Stomach smooth muscle (tissue), 2 donors: ENCODE measurements around the gene CCNL1.

Experiments used
- H3K27ac ChIP-seq: one replicate; pipeline ENCODE4 v1.7.0; 2013; ENCODE audit warnings: mild to moderate bottlenecking, low read length, inconsistent platforms
- H3K27me3 ChIP-seq, 2 donors: one replicate each; pipeline ENCODE4 v1.7.0; 2013; ENCODE audit warnings: low read length in 2 of 2; ENCODE audit not compliant: insufficient read depth in 2 of 2, control insufficient read depth in 1 of 2
- H3K36me3 ChIP-seq, 2 donors: one replicate each; pipeline ENCODE4 v1.7.0; 2013; ENCODE audit warnings: low read length in 2 of 2; ENCODE audit not compliant: control insufficient read depth in 2 of 2, insufficient read depth in 2 of 2
- H3K4me1 ChIP-seq: one replicate; pipeline ENCODE4 v1.7.0; 2013; ENCODE audit warnings: low read length; ENCODE audit not compliant: control insufficient read depth, insufficient read depth
- H3K4me3 ChIP-seq, 2 donors: one replicate each; pipeline ENCODE4 v1.7.0; 2013; ENCODE audit warnings: low read length in 2 of 2
- H3K9ac ChIP-seq, 2 donors: one replicate each; pipeline ENCODE4 v1.7.0; 2013; ENCODE audit warnings: low read length in 2 of 2, mild to moderate bottlenecking in 1 of 2
- H3K9me3 ChIP-seq, 2 donors: one replicate each; pipeline ENCODE4 v1.7.0; 2013; ENCODE audit warnings: low read length in 2 of 2; ENCODE audit not compliant: control insufficient read depth in 2 of 2
- donor health status: healthy.
- donor health status: Pancreatic carcinoma.

Gene CCNL1

GRCh38 chr3:157139938-157140534, 19.9 kb downstream of the CCNL1 start:
- no peak overlapping the region for H3K4me3 ChIP-seq
- no peaks in the 10 kb centered on the region for H3K27me3 ChIP-seq
- H3K36me3 ChIP-seq = peaks cover 14 to 22% of the 10 kb centered on the region in 2 donors
- no peak overlapping the region for H3K9ac ChIP-seq
- H3K9me3 ChIP-seq = no peaks in the 10 kb centered on the region
- no peak overlapping the region for H3K27ac ChIP-seq
- peaks cover 12% of the 10 kb centered on the region for H3K4me1 ChIP-seq

- peaks cover 0 to 9% of the 10 kb centered on the region in 2 donors for H3K36me3 ChIP-seq
Observed at GRCh38 chr3:157136647-157137387, 23.1 kb downstream of the CCNL1 start.

GRCh38 chr3:157135671-157136396, 24.1 kb downstream of the CCNL1 start:
- Histone ChIP-seq H3K9me3 (no peaks in the 10 kb centered on the region), H3K4me3 (no peak overlapping the region), H3K4me1 (peaks cover 18% of the 10 kb centered on the region), H3K36me3 (peaks cover 0 to 5% of the 10 kb centered on the region in 2 donors), H3K27ac (no peak overlapping the region), H3K27me3 (no peaks in the 10 kb centered on the region), H3K9ac (no peak overlapping the region)

More at GRCh38 chr3:157136647-157137387, 23.1 kb downstream of the CCNL1 start:
- Histone ChIP-seq H3K27ac (no peak overlapping the region), H3K9ac (no peak overlapping the region), H3K27me3 (no peaks in the 10 kb centered on the region), H3K9me3 (no peaks in the 10 kb centered on the region), H3K4me3 (no peak overlapping the region), H3K4me1 (peaks cover 18% of the 10 kb centered on the region)

- H3K4me1 ChIP-seq = peaks cover 26% of the 10 kb centered on the region
- no peak overlapping the region for H3K9ac ChIP-seq
- no peak overlapping the region for H3K27ac ChIP-seq
- no peaks in the 10 kb centered on the region for H3K27me3 ChIP-seq
- H3K4me3 ChIP-seq = no peak overlapping the region
- peaks cover 0 to 3% of the 10 kb centered on the region in 2 donors for H3K36me3 ChIP-seq
- H3K9me3 ChIP-seq = no peaks in the 10 kb centered on the region
Observed at GRCh38 chr3:157134620-157135191, 25.2 kb downstream of the CCNL1 start.

GRCh38 chr3:157133434-157134320, 26.3 kb downstream of the CCNL1 start:
- no peak overlapping the region for H3K9ac ChIP-seq
- no peaks in the 10 kb centered on the region for H3K9me3 ChIP-seq
- H3K27ac ChIP-seq = no peak overlapping the region
- H3K36me3 ChIP-seq = peaks cover 0 to 3% of the 10 kb centered on the region in 2 donors
- H3K27me3 ChIP-seq = no peaks in the 10 kb centered on the region
- H3K4me3 ChIP-seq = no peak overlapping the region
- peaks cover 30% of the 10 kb centered on the region for H3K4me1 ChIP-seq

GRCh38 chr3:157132936-157133335, 27.0 kb downstream of the CCNL1 start:
- Histone ChIP-seq H3K27me3 (no peaks in the 10 kb centered on the region), H3K9ac (no peak overlapping the region), H3K4me1 (peaks cover 33% of the 10 kb centered on the region), H3K4me3 (no peak overlapping the region), H3K9me3 (no peaks in the 10 kb centered on the region), H3K27ac (no peak overlapping the region), H3K36me3 (peaks cover 0 to 3% of the 10 kb centered on the region in 2 donors)

GRCh38 chr3:157132341-157132740, 27.6 kb downstream of the CCNL1 start:
- no peaks in the 10 kb centered on the region for H3K9me3 ChIP-seq
- peaks cover 0 to 3% of the 10 kb centered on the region in 2 donors for H3K36me3 ChIP-seq
- no peak overlapping the region for H3K4me3 ChIP-seq
- no peak overlapping the region for H3K27ac ChIP-seq
- H3K4me1 ChIP-seq = peaks cover 32% of the 10 kb centered on the region
- H3K9ac ChIP-seq = no peak overlapping the region
- H3K27me3 ChIP-seq = no peaks in the 10 kb centered on the region

GRCh38 chr3:157131861-157132260, 28.1 kb downstream of the CCNL1 start:
- Histone ChIP-seq H3K9me3 (no peaks in the 10 kb centered on the region), H3K9ac (no peak overlapping the region), H3K4me1 (peaks cover 27% of the 10 kb centered on the region), H3K27ac (no peak overlapping the region), H3K27me3 (no peaks in the 10 kb centered on the region), H3K4me3 (no peak overlapping the region), H3K36me3 (peaks cover 0 to 3% of the 10 kb centered on the region in 2 donors)

GRCh38 chr3:157130467-157131251, 29.3 kb downstream of the CCNL1 start:
- H3K9ac ChIP-seq = no peak overlapping the region
- H3K4me3 ChIP-seq = peak overlapping the region; percentile 37 to 52
- peaks cover 0 to 3% of the 10 kb centered on the region in 2 donors for H3K36me3 ChIP-seq
- H3K27me3 ChIP-seq = no peaks in the 10 kb centered on the region
- H3K27ac ChIP-seq = no peak overlapping the region
- H3K4me1 ChIP-seq = peaks cover 23% of the 10 kb centered on the region
- no peaks in the 10 kb centered on the region for H3K9me3 ChIP-seq
